Amniotic stem cell (primary cell): ENCODE data around the gene IZUMO1.
"Not testable (repeated sequence)": the region's sequence is repeated elsewhere in the genome, so short reads cannot be mapped to it uniquely, and the experiment has no call there.

ENCODE experiments used
- DNase-seq: peaks from one replicate; lab custom pipeline; 2025; lab: John Stamatoyannopoulos, UW

Gene IZUMO1

DNA sequence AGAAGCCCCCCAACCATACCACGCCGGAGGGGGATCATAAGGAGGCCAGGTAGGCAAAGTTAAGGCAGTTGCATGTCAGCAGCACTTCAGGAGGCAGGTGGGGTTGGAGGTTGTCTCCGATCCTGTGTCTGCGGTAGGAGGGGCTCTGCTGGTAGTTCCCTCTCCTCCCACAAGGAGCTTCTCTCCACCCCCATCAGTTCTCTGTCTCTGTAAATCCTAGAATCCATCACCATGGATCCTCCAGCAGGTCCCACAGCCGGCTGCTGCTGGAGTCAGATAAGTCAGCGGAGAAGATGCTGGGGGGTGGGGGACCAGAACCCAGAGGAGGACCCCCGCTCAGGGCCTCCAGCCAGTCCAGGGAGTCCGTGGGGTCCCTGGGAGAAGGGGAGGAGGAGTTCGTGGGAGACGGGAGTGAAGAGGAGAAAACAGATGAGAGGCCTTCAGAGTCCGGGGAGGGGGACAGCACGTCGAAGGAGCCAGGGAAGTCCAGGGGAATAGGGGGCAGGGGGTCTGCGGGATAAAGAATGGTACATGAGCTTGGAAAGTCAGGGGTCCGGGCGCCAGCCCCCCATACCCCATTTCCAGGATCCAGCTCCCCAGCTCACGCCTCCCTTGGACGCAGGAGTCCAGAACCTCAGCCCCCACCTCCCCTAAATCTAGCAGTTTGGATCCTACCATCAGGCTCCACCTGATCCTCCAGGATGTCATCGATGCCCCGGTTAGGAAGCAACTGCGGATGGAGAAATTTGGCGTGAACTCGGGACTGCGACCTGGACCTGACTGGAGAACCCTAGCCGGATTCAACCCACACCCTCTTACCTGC lies 33.5 kb downstream of the IZUMO1 start:
- DNase-seq: no peak

DNA sequence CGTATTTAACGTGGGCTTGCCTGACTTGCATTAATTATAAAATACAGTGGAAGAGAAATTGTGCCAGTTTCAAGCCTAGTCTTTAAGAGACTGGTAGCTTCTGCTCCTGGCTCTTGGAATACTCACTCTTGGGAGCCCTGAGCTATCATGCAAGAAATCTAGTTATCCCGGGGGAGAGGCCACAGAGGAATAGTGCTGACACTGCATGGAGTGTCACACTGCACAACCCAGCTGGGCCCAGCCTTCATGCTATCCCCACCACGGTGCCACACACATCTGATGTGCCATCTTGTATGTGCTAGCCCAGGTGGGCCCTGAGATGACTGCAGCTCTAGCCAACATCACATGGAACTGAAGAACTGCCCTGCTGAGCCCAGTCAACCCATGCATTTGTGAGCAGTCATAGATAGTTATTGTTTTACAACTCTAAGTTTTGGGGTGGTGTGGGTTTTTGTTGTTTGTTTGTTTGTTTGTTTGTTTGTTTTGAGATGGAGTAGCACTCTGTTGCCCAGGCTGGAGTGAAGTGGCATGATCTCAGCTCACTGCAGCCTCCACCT lies 35.5 kb downstream of the IZUMO1 start:
- DNase-seq: no peak

DNA sequence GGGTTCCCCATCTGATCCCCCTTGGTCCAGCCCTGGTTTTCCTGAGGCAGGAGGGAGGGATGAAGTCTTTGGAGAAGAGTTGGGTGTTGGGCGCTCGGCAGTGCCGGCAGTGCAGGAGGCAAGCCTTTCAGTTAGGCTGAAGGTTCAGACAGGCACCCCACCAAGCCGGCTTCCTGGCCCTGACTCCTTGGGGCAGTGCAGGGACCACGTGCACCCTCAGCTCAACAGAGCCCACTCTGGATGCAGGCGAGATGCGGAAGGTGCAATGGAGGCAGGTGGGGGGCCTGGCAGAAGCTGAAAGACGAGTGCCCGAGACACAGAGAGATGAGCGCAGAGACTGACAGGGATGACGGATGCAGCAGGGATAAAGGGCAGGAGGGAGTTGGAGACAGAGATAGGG lies 38.2 kb downstream of the IZUMO1 start:
- DNase-seq: no peak

DNA sequence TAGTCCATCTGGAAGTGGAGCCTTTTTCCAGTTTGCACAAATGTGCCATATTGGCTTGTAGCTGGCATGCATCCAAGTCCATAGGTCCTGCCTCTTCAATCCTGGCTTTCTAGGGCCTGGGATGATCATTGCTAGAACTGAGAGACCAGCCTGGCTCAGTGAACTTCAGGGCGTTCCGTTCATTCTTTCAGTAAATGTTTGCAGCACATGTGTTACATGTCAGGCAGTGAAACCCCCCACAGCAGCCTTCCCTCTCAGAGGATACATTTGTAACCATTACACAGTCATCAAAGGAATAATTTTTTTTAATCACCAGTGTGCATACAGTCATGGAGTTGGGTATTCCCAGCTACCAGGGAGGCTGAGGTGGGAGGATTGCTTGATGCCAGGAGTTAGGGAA lies 41.3 kb downstream of the IZUMO1 start:
- DNase-seq: no peak

DNA sequence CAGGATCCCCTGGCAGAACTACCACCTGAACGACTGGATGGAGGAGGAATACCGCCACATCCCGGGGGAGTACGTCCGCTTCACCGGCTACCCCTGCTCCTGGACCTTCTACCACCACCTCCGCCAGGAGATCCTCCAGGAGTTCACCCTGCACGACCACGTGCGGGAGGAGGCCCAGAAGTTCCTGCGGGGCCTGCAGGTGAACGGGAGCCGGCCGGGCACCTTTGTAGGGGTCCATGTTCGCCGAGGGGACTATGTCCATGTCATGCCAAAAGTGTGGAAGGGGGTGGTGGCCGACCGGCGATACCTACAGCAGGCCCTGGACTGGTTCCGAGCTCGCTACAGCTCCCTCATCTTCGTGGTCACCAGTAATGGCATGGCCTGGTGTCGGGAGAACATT lies 43.4 kb downstream of the IZUMO1 start:
- no peak for DNase-seq

DNA sequence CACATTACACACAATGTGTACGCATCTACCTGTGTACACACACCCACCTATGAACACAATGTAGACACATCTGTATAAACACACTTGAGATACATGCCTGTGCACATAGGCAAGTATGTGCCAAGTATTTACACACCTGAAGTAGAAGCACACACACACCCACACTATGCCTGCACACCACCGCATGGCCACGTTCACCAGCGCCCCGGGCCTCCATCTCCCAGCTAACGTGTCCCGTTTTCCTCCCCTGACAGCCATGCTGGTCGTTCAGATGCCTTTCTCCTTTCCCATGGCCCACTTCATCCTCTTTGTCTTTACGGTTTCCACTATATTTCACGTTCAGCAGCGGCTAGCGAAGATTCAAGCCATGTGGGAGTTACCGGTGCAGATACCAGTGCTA lies 44.0 kb downstream of the IZUMO1 start:
- no peak for DNase-seq

DNA sequence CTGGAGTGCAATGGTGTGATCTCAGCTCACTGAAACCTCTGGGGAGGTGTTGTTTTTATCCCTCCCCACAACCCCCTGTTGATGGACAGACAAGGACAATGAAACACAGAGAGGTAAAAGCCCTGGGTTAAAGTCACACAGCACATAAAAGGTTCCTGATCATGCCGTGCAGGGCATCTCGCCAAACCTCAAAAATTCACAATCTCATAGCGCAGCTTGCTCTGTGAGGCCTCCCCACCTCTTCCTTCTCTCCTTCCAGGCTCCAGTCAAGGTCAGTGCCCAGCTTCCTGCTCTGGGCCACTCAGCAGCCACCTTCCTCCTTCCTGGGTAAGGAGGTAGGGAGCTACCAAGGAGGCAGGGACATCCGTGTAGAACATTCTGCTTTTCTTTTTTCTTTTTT lies 48.7 kb downstream of the IZUMO1 start:
- no peak for DNase-seq

DNA sequence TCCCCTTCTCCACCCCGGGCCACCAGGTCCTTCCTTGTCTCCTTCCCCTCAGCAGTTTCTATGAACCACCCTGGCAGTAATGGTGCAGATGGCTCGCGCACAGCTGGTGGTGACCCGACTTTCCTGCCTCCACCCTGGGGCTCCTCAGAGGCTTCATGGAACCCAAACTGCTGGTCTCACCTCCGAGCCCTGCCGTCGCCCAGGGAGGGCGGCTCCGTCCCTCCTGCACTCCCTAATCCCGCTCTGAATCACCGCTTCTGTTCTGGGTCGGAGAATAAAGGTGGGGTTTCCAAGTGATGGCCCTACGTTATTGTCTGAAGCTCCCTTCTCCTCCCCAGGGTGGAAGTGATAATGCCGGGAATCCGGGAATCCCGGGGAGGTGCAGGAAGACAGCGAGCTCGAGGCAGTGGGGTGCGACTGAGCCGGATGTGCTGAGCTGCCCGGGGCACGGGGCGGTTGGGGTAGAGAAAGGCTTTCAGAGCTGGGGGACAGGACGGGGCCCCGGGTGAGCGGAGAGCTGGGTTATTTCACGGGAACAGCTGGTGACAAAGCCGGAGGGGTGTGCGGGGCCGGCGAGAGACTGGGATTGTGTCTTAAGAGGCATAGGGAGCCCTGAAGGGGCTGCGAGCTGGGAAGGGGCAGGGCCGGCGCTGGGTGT lies 50.2 kb downstream of the IZUMO1 start:
- DNase-seq: no peak

DNA sequence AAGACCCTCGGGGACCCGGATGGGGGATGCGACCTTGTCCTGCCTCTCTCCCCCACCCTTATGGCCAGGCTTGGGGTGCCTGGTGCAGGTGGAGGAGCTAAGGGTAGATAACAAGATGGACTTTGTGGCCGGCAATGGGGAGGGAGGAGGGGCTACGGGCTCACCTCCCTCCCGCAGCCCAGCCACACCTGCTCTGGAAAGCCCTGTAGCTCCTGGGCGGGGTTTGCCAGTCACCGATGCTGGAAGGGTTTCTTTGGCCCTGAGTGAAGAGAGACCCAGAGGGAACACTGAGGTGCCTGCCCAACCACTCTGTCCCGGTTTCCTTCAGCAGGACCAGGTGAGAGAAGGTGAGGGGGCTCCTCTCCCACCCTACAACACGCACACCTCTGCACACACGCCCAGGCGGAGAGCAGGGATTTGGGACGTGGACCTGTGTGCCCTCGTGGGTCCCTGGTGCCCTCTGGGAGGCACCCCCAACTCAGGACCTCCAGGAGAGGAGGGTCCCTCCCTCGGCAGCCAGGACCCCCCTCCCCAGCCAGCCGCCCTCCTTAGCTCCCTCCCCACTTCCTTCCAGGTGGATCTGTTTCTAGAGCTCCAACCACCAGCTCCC lies 50.9 kb downstream of the IZUMO1 start, which contains the start of gene FUT2:
Gene FUT2 (plus strand): TSS at position 229 of the 610 bp plus-strand sequence. CDS start 6,986 bp downstream, outside the sequence.
- DNase-seq: no peak

DNA sequence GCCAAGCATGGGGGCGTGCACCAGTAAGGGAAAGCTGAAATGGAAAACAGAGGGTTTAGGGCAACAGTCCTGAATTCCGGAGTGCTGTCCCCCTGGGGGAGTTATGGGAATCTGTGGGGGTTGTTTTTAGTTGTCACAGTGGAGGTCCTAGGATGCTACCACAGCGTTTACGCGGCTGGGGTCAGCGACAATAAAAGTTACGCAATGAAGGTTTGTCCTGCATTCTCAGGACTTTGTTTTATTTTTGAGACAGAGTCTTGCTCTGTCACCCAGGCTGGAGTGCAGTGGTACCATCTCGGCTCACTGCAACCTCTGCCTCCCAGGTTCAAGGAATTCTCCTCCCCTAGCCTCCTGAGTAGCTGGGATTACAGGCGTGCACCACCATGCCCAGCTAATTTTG lies 53.1 kb downstream of the IZUMO1 start:
- not testable (repeated sequence) for DNase-seq
